22Rv1 (cell line): ENCODE data around the gene ALX4.

ENCODE experiments used
- ZFX ChIP-seq: fragments of 450-650 bp; IDR thresholded peaks from 2 replicates; pipeline ENCODE4 v1.6.1; 2017; ENCODE audit warnings: antibody characterized with exemption, borderline replicate concordance
- TF ChIP-seq, protein P1 (sequence below): fragments of 450-650 bp; IDR thresholded peaks from 2 replicates; pipeline ENCODE4 v1.5.1; 2017; ENCODE audit warnings: mild to moderate bottlenecking

DNA sequence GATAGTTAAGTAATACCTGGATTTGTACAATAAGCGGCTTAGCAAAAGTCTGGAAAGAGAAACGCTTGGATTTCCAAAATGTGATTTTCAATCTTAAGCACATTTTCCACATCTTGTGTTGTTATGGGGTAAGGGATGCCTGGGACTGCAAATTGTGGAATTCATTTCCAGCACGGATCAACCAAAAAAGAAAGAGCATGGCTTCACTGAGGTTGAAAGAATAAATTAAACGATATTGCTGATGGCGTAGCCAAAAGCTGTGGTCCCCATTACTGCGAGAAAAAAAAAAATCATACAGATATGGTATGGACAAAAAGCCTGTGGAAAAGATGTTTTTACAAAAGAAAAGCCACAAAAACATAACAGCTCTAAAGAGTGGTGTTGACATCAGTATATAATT is 26.0 kb upstream of the ALX4 start:
- TF ChIP-seq, protein P1, sequence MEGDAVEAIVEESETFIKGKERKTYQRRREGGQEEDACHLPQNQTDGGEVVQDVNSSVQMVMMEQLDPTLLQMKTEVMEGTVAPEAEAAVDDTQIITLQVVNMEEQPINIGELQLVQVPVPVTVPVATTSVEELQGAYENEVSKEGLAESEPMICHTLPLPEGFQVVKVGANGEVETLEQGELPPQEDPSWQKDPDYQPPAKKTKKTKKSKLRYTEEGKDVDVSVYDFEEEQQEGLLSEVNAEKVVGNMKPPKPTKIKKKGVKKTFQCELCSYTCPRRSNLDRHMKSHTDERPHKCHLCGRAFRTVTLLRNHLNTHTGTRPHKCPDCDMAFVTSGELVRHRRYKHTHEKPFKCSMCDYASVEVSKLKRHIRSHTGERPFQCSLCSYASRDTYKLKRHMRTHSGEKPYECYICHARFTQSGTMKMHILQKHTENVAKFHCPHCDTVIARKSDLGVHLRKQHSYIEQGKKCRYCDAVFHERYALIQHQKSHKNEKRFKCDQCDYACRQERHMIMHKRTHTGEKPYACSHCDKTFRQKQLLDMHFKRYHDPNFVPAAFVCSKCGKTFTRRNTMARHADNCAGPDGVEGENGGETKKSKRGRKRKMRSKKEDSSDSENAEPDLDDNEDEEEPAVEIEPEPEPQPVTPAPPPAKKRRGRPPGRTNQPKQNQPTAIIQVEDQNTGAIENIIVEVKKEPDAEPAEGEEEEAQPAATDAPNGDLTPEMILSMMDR = no peak
- no peak for TF ChIP-seq ZFX
